ENCODE data around the gene ALG9.

- TF ChIP-seq CTCF (conservative IDR thresholded peaks at IDR 0.05; ENCODE audit: low read depth, low read length) (no peak), CEBPB (IDR thresholded peaks at IDR 0.05; ENCODE audit: low read depth, low read length) (no peak), POLR2A (IDR thresholded peaks at IDR 0.05; ENCODE audit: low read depth, low read length) (no peak), RAD21 (IDR thresholded peaks at IDR 0.05; ENCODE audit: low read length) (no peak)
- TF ChIP-seq, protein P1, sequence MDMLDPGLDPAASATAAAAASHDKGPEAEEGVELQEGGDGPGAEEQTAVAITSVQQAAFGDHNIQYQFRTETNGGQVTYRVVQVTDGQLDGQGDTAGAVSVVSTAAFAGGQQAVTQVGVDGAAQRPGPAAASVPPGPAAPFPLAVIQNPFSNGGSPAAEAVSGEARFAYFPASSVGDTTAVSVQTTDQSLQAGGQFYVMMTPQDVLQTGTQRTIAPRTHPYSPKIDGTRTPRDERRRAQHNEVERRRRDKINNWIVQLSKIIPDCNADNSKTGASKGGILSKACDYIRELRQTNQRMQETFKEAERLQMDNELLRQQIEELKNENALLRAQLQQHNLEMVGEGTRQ (IDR thresholded peaks at IDR 0.05; ENCODE audit: low read depth, low read length): no peak
Measured at GRCh38 chr11:111785886-111786412, 85.4 kb downstream of the ALG9 start.
